NCI-H1105 treated with DMSO at 0.1 percent for 48 hours (cell line): ENCODE measurements around the gene SPN.
"Not testable (repeated sequence)": the region's sequence is repeated elsewhere in the genome, so short reads cannot be mapped to it uniquely, and the experiment has no call there.

ENCODE experiments used
- DNase-seq: peaks from one replicate; lab custom pipeline; 2025; lab: John Stamatoyannopoulos, UW

Gene SPN, protein sequence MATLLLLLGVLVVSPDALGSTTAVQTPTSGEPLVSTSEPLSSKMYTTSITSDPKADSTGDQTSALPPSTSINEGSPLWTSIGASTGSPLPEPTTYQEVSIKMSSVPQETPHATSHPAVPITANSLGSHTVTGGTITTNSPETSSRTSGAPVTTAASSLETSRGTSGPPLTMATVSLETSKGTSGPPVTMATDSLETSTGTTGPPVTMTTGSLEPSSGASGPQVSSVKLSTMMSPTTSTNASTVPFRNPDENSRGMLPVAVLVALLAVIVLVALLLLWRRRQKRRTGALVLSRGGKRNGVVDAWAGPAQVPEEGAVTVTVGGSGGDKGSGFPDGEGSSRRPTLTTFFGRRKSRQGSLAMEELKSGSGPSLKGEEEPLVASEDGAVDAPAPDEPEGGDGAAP

DNA sequence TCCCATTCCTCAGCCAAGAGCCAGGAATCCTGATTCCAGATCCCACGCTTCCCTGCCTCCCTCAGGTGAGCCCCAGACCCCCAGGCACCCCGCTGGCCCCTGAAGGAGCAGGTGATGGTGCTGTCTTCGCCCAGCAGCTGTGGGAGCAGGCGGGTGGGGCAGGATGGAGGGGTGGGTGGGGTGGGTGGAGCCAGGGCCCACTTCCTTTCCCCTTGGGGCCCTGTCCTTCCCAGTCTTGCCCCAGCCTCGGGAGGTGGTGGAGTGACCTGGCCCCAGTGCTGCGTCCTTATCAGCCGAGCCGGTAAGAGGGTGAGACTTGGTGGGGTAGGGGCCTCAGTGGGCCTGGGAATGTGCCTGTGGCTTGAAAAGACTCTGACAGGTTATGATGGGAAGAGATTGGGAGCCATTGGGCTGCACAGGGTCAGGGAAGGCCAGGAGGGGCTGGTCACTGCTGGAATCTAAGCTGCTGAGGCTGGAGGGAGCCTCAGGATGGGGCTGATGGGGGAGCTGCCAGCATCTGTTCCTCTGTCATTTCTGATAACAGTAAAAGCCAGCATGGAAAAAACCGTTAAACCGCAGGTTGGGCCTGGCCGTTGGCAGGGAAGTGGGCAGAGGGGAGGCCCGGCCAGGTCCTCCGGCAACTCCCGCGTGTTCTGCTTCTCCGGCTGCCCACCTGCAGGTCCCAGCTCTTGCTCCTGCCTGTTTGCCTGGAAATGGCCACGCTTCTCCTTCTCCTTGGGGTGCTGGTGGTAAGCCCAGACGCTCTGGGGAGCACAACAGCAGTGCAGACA, at the start of gene SPN:
Gene SPN (plus strand): TSS at position 232 of the 791 bp plus-strand sequence. CDS start 482 bp downstream, at position 714.
- no peak for DNase-seq

DNA sequence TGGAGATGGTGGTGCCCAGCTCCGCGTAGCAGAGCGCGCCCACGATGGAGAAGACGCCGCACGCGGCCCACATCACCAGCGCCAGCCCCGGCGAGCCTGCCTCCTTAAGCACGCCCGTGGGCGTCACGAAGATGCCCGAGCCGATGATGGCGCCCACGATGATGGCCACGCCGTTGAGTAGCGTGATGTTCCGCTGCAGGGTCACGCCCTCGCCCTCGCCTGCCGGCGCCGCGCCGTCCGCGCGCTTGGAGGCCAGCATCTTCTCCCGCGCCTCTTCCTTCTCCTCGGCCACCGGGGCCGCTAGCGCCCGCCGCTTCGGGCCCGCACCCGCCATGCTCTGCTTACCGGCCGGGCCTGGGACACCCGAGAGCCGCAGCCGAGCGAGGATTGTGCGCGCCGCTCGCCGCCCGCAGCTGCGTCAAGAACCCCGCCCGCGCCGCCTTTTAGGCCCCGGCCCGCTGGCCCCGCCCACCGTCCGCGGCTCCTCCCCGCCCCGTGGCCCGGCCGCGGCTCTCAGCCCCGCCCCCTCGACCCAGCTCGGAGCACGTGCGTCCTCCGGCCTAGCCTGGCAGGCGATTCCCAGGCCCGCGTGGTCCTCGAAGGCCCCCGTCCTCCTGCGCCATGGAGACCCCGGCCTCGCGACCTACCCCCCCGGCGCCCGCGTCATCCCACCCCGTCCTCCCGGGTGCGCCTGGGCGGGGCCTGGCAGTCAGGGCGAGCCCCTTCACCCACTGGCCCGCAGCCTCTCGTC, 49.6 kb upstream of the SPN start:
- DNase-seq, result peak; percentile 34

DNA sequence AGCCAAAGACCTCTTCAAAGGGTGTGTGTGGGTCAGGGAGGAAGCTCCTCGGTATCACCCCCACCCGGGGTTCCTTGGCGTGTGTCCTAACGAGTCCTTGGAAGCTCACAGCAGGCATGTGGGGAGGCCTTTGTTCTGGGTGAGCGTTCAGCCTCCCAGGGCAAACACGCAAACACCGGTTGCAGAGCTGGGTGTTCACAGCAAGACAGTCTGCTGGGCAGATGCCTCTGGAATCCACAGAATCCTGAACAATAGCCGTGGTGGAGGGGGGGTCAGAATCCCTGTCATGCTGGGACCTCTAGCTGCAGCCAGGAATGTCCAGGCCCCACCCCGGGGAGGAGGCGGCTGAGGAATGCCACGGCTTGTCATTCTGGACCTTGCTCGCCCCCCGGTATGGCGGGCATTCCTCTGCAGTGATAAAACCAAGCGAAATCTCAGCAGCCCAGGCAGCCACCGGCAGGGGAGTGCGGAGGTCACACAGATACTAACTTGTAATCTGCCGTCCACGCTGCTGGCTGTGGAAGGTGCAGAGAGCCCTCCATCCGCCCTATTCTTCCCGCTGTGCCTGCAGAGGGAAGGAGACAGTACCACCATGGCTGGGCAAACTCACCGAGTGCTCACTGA, 48.2 kb upstream of the SPN start:
- DNase-seq, result not testable (repeated sequence)

DNA sequence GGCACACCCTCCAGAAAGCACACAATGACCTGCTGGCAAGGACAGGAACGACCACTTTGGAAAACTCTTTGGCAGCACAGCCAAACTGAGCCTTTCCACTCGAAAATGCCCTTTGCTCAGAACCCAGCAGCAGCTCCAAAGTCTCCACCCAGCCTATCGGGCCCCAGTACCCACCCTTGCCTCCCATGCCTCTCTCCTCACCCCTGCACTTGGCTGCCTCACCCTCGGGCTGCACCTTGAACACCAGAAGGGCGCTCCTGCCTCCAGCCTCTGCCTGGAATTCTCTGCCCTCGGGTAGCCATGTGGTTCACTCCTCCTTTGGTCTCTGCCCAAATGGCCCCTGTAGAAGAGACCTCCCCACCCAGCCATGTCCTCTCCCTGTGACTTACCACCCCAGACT, 46.9 kb upstream of the SPN start:
- DNase-seq, result not testable (repeated sequence)

DNA sequence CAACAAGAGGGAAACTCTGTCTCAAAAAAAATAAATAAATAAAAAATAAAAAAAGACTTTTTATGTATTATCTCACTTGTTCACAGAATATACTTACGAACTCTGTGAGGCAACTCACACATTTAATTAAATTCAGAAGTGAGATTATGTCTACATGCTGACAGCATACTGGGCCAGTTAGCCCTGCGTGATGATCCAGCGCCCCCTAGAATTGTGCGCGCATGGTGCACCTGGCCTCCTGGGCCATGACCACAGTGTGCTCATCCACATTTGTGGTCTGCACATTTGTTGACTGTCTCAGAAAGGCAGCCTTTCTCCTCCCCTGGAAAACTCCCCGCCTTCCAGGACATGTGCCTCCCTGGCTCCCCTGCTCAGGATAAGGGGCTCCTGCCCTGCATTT, 42.5 kb upstream of the SPN start:
- not testable (repeated sequence) for DNase-seq

DNA sequence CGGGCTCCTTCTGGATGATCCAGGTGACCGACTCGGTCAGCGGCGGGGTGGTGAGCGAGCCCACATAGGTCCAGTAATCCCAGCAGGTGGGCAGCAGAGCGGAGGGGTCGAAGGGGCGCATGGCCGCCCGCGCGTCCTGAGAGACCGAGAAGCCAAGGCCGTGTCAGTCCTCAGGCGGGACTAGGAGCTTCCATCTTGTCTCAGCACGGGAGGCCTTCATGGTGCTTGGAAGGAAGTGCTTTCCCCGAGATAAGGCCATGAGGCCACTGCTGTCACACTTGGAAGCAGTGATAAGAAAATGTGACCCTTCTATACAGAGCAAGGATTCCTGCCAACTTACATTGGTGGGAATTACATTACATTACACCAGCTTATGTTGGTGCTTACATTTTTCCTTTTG, 40.3 kb upstream of the SPN start:
- DNase-seq, result not testable (repeated sequence)

DNA sequence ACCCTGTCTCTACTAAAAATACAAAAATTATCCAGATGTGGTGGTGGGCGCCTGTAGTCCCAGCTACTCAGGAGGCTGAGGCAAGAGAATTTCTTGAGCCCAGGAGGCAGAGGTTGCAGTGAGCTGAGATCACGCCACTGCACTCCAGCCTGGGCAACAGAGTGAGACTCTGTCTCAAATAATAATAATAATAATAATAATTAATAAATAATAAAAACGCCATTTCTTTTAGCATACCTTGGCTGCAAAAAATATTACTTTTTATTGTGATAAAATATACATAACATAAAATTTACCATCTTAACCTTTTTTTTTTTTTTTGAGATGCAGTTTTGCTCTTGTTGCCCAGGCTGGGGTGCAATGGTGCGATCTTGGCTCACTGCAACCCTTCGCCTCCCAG, 39.8 kb upstream of the SPN start:
- DNase-seq, result not testable (repeated sequence)

DNA sequence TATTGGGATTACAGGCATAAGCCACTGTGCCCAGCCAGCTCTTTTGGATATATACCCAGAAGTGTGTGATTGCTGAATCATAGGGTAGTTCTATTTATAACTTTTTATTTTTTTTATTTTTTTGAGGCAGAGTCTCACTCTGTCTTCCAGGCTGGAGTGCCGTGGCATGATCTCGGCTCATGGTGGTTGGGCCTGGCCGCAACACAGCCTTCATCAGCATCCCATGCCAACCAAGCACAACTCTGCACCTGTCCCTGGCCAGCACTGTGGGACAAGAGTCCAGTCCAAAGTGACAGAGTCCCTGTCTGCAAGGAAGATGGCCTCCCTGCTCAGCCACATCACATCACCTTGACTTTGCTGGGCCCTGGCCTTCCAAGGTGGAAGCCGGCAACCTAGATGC, 37.9 kb upstream of the SPN start:
- not testable (repeated sequence) for DNase-seq

DNA sequence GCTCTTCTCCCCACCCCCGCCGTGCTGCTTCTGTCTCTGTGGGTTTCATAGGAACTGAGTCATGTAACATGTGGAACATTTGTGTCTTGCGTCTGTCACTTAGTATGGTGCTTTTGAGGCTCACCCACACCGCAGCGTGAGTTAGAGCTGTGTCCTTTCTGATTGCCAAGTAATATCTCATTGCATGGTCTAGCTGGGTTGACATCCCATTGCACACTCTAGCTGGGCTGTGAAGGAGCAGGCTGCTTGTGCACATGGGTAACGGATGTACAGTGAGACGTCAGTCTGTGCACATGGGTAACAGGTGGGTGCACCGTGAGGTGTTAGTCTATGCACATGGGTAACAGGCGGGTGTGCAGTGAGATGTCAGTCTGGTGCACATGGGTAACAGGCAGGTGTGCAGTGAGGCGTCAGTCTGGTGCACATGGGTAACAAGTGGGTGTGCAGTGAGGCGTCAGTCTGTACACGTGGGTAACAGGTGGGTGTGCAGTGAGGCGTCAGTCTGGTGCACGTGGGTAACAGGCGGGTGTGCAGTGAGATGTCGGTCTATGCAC, 36.2 kb upstream of the SPN start:
- DNase-seq, result not testable (repeated sequence)

DNA sequence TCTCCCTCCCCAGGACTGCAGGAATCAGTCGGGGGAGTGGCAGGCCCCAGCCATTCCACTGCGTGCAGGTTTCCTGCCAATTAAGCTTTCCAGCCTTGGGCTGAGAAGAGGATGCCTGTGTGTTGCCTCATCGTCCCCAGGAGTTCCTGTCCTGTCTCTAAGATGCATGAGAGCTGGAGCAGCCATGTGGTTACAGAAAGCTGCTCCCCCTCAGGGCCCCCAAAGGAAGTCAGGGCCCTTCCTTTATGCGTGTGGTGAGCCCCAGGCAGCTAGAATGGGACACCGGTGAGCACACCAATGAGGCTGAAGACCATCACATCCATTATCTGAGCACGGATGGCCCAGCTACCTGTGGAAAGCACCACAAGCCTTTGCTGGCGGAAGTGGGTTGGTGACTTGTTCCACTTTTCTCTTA, 35.4 kb upstream of the SPN start:
- DNase-seq, result not testable (repeated sequence)

DNA sequence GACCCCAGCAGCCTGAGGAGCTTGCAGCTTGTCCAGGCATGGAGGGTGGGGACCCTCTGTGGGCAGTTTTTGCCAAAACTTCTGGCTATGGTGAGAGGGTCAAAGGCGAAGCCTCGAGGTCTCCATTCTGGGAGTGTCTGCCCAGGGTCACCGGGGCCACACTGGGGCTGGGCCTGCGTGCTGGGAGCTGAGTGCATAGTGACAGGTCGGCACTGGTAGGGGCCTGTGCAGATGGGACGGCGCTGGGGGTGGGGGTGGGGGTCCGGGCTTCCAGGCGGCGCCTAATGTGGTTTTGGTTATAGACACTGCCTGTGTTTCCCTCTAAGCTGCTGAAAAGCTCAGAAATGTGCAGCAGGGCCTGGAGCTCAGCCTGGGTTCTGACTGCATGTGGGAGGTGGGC, 34.3 kb upstream of the SPN start:
- not testable (repeated sequence) for DNase-seq

DNA sequence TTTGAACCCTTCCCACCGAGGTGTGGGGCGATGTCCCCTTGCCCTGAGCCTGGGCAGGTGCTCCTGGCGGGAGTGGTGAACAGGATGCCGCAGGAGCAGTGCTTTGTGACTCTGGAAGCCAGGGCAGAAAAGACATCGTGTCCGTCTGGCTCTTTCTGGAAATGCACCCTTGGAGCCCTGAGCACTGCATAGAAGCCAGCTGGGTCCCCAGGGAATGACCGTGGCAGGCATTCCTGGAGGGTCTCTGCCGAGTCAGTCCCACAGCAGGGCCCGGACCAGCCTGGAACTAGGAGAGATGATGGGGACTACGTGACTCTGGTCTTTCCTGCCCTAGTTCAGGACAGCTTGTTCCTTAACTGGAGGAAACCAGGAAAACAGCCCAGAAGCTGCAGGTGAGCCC, 33.7 kb upstream of the SPN start:
- DNase-seq, result not testable (repeated sequence)

DNA sequence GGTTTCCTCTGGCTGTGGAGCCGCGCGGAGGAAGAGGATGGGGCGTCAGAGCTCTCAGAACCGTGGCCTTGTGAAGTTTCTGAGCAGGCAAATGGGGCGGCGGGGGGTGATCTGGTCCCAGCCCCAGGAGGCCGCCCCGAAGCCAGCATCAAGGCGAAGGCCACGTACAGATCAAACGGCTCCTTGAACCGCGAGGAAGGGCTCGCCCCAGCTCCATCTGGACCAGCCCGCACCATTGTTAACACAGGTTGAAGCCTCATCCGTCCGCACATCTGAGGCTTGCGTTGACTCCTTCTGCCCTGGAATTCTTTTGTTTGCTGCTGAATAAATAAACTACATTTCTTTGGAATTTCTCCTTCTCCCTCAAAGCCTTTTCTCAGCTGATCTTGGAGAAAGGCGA, 31.4 kb upstream of the SPN start:
- not testable (repeated sequence) for DNase-seq

DNA sequence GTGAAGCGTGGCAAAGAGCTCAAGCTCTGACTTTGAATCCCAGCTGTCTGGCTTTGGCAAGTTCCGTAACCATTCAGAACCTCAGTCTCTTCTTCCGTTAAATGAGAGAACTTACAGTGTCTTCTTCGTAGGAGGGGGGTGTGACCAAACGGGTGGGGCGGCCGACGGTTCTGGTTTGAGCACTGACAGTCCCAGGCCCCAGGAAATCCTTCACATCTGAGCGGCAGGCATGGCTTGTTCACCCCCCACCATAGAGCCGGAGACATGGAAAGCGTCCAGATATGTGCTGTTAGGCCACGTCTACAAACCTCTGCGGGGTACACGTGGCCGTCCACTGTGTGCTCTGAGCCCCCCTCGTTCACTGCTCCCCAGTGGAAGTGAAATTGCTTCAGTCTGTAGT, 27.1 kb upstream of the SPN start:
- DNase-seq, result not testable (repeated sequence)

DNA sequence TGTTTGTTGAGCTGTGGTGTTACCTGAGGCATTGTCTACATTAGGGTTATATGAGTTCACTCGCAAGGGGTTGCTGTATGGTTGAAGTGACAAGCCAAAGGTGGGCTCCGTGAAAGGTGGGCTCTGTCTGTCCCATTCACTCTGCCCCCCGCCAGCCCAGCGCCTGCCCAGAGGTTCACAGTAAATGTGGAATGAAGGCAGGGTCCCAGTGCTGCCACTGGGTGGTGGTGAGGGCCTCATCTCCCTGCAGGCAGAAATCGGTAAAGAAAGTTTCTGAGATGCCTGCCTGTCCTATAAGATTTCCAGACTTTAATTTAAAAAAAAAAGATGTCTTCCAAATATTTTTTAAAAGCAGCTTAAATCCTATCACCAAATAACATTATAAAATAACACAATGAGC, 26.7 kb upstream of the SPN start:
- DNase-seq, result not testable (repeated sequence)

DNA sequence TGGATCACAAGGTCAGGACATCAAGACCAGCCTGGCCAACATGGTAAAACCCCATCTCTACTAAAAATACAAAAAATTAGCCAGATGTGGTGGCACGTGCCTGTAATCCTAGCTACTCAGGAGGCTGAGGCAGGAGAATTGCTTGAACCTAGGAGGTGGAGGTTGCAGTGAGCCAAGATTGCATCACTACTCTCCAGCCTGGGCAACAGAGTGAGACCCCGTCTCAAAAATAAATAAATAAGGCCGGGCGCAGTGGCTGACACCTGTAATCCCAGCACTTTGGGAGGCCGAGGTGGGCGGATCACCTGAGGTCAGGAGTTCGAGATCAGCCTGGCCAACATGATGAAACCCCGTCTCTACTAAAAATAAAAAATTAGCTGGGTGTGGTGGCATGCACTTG, 24.3 kb upstream of the SPN start:
- DNase-seq, result not testable (repeated sequence)

DNA sequence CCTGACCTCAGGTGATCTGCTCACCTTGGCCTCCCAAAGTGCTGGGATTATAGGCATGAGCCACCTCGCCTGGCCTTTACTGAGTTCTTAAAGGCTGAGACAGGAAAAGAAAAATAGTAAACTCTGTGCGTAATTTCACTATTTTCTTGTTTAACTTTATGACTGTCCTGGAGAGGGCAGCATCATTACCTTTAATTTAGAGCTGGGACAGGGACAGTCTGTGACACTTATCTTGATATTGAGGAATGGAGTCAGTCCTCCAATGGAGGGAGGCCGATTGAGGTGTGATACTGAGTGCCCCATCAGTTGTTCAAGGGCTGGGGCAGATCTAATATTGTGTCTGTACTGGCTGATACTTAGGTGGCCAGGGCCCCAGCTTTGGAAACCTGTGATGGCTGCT, 21.5 kb upstream of the SPN start:
- no peak for DNase-seq

DNA sequence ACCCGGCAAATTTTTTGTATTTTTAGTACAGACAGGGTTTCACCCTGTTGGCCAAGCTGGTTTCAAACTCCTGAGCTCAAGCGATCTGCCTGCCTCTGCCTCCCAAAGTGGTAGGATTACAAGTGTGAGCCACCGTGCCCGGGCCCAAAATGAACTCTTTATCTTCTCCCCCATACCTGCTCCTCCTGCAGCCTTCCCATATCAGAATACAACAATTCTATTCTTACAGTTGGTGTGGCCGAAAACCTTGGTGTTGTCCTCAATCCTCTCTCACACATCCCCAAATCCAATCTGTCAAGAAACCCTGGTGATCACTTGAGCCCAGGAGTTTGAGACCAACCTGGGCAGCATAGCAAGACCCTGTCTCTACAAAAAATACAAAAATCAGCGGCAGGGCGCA, 19.5 kb upstream of the SPN start:
- no peak for DNase-seq

DNA sequence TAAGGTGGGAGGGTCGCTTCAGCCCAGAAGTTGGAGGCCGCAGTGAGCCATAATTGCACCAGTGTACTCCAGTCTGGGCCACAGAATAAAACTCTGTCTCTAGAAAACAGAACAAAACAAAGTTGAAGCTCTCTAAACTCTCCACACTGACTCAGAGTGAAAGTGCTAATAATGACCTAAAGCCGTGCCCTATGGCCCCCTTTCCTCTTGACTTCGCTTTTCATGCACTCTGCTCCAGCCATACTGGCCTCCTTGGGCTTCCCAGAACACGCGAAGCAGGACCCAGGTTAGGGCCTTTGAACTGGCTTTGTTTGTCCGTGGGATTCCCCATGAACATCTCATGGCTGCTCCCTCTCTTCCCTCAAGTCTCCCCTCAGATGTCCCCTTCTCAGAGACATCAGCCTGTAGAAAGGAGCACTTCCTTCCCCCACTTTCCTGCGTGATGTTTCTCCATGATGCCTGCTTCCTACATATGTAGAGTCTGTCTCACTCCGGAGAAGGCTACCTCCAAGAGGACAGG, 18.6 kb upstream of the SPN start:
- no peak for DNase-seq

DNA sequence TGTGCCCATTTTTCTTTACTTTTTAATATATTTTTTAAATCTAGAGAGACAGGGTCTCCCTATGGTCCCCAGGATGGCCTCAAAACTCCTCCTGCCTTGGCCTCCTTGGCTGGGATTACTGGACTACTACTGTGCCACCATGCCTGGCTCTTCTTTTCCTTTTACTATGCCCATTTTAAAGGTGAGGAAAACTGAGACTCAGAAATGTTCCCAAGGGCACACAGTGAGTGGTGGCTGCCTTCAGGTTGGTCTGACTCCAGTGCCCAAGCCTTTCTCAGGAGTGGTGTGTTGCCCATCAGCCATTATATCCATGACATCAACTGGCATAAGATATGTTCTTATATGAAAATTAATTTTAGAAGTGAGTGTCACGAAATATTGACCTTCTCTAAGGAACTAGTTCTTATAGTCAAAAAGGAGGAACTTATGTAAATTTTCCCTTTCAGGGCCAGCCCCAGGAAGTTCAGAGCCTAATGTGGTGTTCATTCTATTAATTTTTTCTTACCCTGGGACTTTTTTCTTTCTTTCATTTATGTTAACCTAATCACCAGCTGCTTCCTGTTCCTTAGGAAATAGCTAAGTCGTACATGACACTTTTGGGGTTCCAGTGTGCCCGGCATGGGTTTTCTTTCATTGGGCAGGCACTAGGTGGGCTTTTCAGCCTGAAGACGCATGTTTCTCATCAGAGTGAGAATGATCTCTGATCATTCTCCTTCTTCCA, 17.9 kb upstream of the SPN start:
- no peak for DNase-seq

DNA sequence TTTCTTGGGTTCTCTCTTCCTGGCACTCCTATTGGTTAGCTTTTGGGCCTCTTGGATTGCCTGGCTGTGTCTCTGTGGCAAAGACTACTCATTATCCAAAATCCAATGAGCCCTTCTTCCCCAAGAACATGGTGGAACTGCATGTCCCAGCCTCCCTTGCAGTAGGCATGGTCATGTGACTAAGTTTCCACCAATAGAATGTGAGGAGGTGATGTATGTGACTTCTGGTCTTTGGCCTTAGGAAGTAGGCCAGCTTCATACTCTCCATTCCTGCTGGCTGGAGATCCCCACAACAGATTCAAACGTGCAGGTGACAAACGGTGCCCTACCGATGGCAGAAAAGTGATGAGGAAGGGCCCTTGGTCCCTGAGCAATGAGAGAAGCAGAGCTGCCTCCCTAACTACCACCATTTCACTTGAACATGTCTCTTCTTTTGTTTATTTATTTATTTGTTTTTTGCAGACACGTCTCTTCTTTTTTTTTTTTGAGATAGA, 17.3 kb upstream of the SPN start:
- no peak for DNase-seq
